B cell (primary cell): ENCODE measurements around the gene SMOC1. TPM values are rescaled to one million over a fixed set of nuclear protein-coding genes. Genes with fewer than 3 reads are reported as not detected.

Experiments used
- ATAC-seq: fragments of 200-7000 bp; cut with Tn5 transposase; one replicate; pipeline ENCODE4 v1.10.0; 2021; ENCODE audit warnings: low read depth, mild to moderate bottlenecking, moderate number of reproducible peaks, moderate library complexity
- CTCF ChIA-PET: fragments of 350-600 bp; sonication (Branson Sonifier 250); formaldehyde crosslinking; loops from one replicate; lab custom pipeline; 2021; ENCODE audit warnings: antibody characterized with exemption, inconsistent platforms; lab: Charles Lee
- POLR2A ChIA-PET: fragments of 350-600 bp; sonication (Branson Sonifier 250); formaldehyde crosslinking; loops from one replicate; lab custom pipeline; 2021; ENCODE audit warnings: antibody characterized with exemption; lab: Charles Lee
- DNase-seq: peaks from one replicate; pipeline ENCODE4 v3.0.0; 2013
- H2AFZ ChIP-seq: 2 replicates; pipeline ENCODE4 v1.6.1; 2012; ENCODE audit warnings: mild to moderate bottlenecking, low read depth, low read length; ENCODE audit not compliant: insufficient read depth, poor library complexity, severe bottlenecking
- H3K27ac ChIP-seq, 2 donors: 1 replicate in 1 of 2; 2 replicates in 1 of 2; pipeline ENCODE4 v1.5.1; 2012 to 2013; ENCODE audit warnings: low read length in 2 of 2, mild to moderate bottlenecking in 2 of 2, moderate library complexity in 1 of 2
- H3K27me3 ChIP-seq, 4 experiments: fragments of 200-600 bp in 1 of 4; sonication (generic) in 1 of 4; replicated peaks in 1 of 4; 1 replicate in 2 of 4; 2 replicates in 2 of 4; pipeline versions ENCODE4 v1.6.1 to v1.7.0; 2013 to 2016; ENCODE audit warnings: low read length in 3 of 4, mild to moderate bottlenecking in 2 of 4, mixed read lengths in 1 of 4, moderate library complexity in 1 of 4; ENCODE audit not compliant: insufficient read depth in 4 of 4, control insufficient read depth in 3 of 4; ENCODE audit errors: control extremely low read depth in 1 of 4
- H3K36me3 ChIP-seq, 2 experiments: replicated peaks in 1 of 2; 1 replicate in 1 of 2; 2 replicates in 1 of 2; pipeline versions ENCODE4 v1.6.1 to v1.7.1; 2013; ENCODE audit warnings: low read length in 1 of 2; ENCODE audit not compliant: insufficient read depth in 2 of 2, control insufficient read depth in 1 of 2; ENCODE audit errors: control extremely low read depth in 1 of 2, extremely low read depth in 1 of 2
- H3K4me1 ChIP-seq, 2 donors: fragments of 200-600 bp in 1 of 2; sonication (generic) in 1 of 2; 1 replicate in 1 of 2; 2 replicates in 1 of 2; pipeline versions ENCODE4 v1.5.1 to v1.6.1; 2013 to 2017; ENCODE audit warnings: low read length in 2 of 2; ENCODE audit not compliant: control insufficient read depth in 2 of 2, insufficient read depth in 2 of 2
- H3K4me2 ChIP-seq: replicated peaks from 2 replicates; pipeline ENCODE3; 2012; ENCODE audit warnings: mild to moderate bottlenecking, low read depth, low read length; ENCODE audit not compliant: poor library complexity, severe bottlenecking
- H3K4me3 ChIP-seq, 5 experiments: fragments of 200-600 bp in 1 of 5; sonication (generic) in 1 of 5; 1 replicate in 3 of 5; 2 replicates in 2 of 5; pipeline versions ENCODE4 v1.5.1 to v1.7.0; 2011 to 2016; ENCODE audit warnings: low read length in 4 of 5, mild to moderate bottlenecking in 4 of 5, low read depth in 2 of 5, control low read depth in 1 of 5, moderate library complexity in 1 of 5; ENCODE audit not compliant: insufficient read depth in 1 of 5; ENCODE audit errors: control extremely low read depth in 1 of 5, extremely low read depth in 1 of 5
- H3K79me2 ChIP-seq: fragments of 200-600 bp; sonication (generic); one replicate; pipeline ENCODE4 v1.6.0; 2016; ENCODE audit warnings: low read length; ENCODE audit not compliant: control insufficient read depth, insufficient read depth
- H3K9ac ChIP-seq: fragments of 200-600 bp; sonication (generic); 2 replicates; pipeline ENCODE4 v1.6.1; 2017; ENCODE audit warnings: mild to moderate bottlenecking, low read length, moderate library complexity
- H3K9me3 ChIP-seq, 3 donors: one replicate each; pipeline versions ENCODE4 v1.6.1 to v1.7.1; 2013; ENCODE audit warnings: low read length in 2 of 3; ENCODE audit not compliant: control insufficient read depth in 2 of 3, insufficient read depth in 1 of 3; ENCODE audit errors: control extremely low read depth in 1 of 3
- H4K20me1 ChIP-seq: 2 replicates; pipeline ENCODE4 v1.6.0; 2012; ENCODE audit warnings: mild to moderate bottlenecking, low read length; ENCODE audit not compliant: insufficient read depth, control insufficient read depth, poor library complexity, severe bottlenecking
- H3K27ac Mint-ChIP-seq: one replicate; pipeline ENCODE4 v1.8.0; 2021; ENCODE audit warnings: mixed read lengths
- H3K27me3 Mint-ChIP-seq: one replicate; pipeline ENCODE4 v1.8.0; 2021; ENCODE audit warnings: mixed read lengths
- H3K4me1 Mint-ChIP-seq: one replicate; pipeline ENCODE4 v1.8.0; 2021; ENCODE audit warnings: mixed read lengths
- H3K4me3 Mint-ChIP-seq: one replicate; pipeline ENCODE4 v1.8.0; 2021; ENCODE audit warnings: mixed read lengths
- H3K9me3 Mint-ChIP-seq: one replicate; pipeline ENCODE4 v1.8.0; 2022; ENCODE audit warnings: mixed read lengths; ENCODE audit not compliant: insufficient read depth
- CTCF ChIP-seq: fragments of 200-600 bp; IDR thresholded peaks from one replicate; pipeline ENCODE4 v1.8.0; 2022; ENCODE audit warnings: antibody characterized with exemption, mild to moderate bottlenecking
- EZH2 ChIP-seq: IDR thresholded peaks from 2 replicates; pipeline ENCODE4 v1.6.1; 2012; ENCODE audit warnings: borderline replicate concordance, low read depth, mild to moderate bottlenecking, moderate library complexity, low read length; ENCODE audit not compliant: insufficient read depth, poor library complexity, severe bottlenecking
- WGBS: methylation state at CpG from one replicate; pipeline ENCODE4 v1.1.5; 2013; ENCODE audit warnings: missing lambda C conversion rate; ENCODE audit not compliant: insufficient coverage; 5-methylcytosine and 5-hydroxymethylcytosine counted together
- intact Hi-C: fragments of 100-400 bp; cut with micrococcal nuclease; formaldehyde crosslinking; loops from one replicate; pipeline ENCODE4 v1.10.0; 2022
- polyA plus RNA-seq: library from polyadenylated mRNA; depleted of rRNA; stranded (reverse); fragments of >200 nt; gene quantifications from 2 replicates; pipeline ENCODE4 v1.2.3, GENCODE V29; 2012
- total RNA-seq, 2 donors: library from RNA; stranded (reverse); fragments of 120-200 nt in 1 of 2; gene quantifications; 1 replicate in 1 of 2; 2 replicates in 1 of 2; pipeline versions ENCODE4 v1.2.3 to v1.2.4, GENCODE V29; 2013 to 2022

Gene SMOC1
- total and polyA plus RNA-seq, 2 donors (not counting 1 experiment from before 2014, with no cell fraction given): 0.04 to 0.84 TPM

- intact Hi-C loops: no loop called here
These were observed 108.3 kb downstream of the SMOC1 start for GRCh38 chr14:69987406-69988121.

More at GRCh38 chr14:69987406-69988121, 108.3 kb downstream of the SMOC1 start:
- 89% methylated on average over 11 of the region's 13 CpGs for WGBS
- Histone ChIP-seq H3K36me3 (no peaks in the 10 kb centered on the region), H3K27ac (no peak overlapping the region), H3K4me3 (no peak overlapping the region), H3K79me2 (no peaks in the 10 kb centered on the region), H3K4me2 (no peak overlapping the region), H2AFZ (no peak overlapping the region), H4K20me1 (no peaks in the 10 kb centered on the region), H3K27me3 (peaks cover 0 to 4% (median 0%) of the 10 kb centered on the region in 4 experiments), H3K4me1 (no peaks in the 10 kb centered on the region), H3K9ac (no peak overlapping the region), H3K9me3 (peaks cover 0 to 3% (median 0%) of the 10 kb centered on the region in 3 donors)
- no peak for TF ChIP-seq CTCF
- TF ChIP-seq EZH2: no peak
- Mint-ChIP-seq H3K27me3 (peaks cover 27% of the 10 kb centered on the region), H3K4me1 (no peaks in the 10 kb centered on the region), H3K27ac (no peak overlapping the region), H3K9me3 (no peaks in the 10 kb centered on the region), H3K4me3 (no peak overlapping the region)
- ChIA-PET POLR2A (no interaction called here), CTCF (no interaction called here)
- ATAC-seq (no peak), DNase-seq (no peak)
